SK-N-MC (cell line): Measurements from ENCODE around the gene GRAMD2B.

Source experiments
- EZH2 ChIP-seq: fragments of 200-600 bp; sonication (generic); IDR thresholded peaks from one replicate; pipeline ENCODE4 v1.6.1; 2017; ENCODE audit warnings: antibody characterized with exemption
- FOXP2 ChIP-seq: optimal IDR thresholded peaks from 2 replicates; pipeline ENCODE3; 2011; ENCODE audit warnings: mild to moderate bottlenecking, moderate library complexity; ENCODE audit not compliant: insufficient read depth; ENCODE audit errors: extremely low read length, control extremely low read depth
- POLR2AphosphoS5 ChIP-seq: IDR thresholded peaks from 2 replicates; pipeline ENCODE4 v1.6.1; 2012; ENCODE audit warnings: mild to moderate bottlenecking, low read depth, low read length, borderline replicate concordance

DNA sequence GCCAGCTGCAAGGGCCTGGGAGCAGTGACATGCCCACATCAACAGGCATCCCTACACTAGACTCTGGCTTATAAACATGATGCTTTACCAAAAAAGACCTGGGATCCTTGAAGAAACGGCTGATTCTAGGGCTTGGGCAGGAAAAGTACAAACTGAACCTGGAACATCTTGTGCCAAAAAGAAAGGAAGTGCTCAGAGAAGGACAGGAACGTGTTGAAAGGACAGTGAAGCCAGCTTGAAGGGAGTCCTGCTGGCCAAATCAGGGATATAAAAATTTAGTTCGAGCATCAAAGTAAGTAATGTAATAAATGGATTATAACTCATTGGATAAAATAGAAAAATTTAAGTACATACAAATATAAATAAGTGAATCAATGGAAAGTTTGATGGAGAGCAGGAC, 113.7 kb downstream of the GRAMD2B start:
- TF ChIP-seq POLR2AphosphoS5 (no peak), EZH2 (no peak), FOXP2 (no peak)
